Thoracic aorta (tissue), 2 donors: ENCODE results near the gene CLRN3. TPM values are rescaled to one million over a fixed set of nuclear protein-coding genes. Genes with fewer than 3 reads are reported as not detected.

ENCODE experiments used
- ATAC-seq: fragments of 150-250 bp; one replicate; pipeline ENCODE4 v1.8.0; 2017; ENCODE audit warnings: low read depth; ENCODE audit not compliant: insufficient number of reproducible peaks, low FRiP score
- DNase-seq: peaks from one replicate; pipeline ENCODE4 v3.0.0-alpha.2; 2020; ENCODE audit warnings: low spot score
- H3K27ac ChIP-seq, 2 donors: fragments of 200-600 bp; sonication (generic); 1 replicate in 1 of 2; 2 replicates in 1 of 2; pipeline ENCODE4 v1.5.1; 2016; ENCODE audit warnings: mild to moderate bottlenecking in 2 of 2, moderate library complexity in 2 of 2
- H3K27me3 ChIP-seq: fragments of 200-600 bp; sonication (generic); replicated peaks from 2 replicates; pipeline ENCODE4 v1.6.0; 2016; ENCODE audit warnings: mild to moderate bottlenecking; ENCODE audit not compliant: insufficient read depth
- H3K36me3 ChIP-seq: fragments of 200-600 bp; sonication (generic); one replicate; pipeline ENCODE4 v1.5.1; 2016
- H3K4me1 ChIP-seq, 2 donors: fragments of 200-600 bp; sonication (generic); 1 replicate in 1 of 2; 2 replicates in 1 of 2; pipeline versions ENCODE4 v1.5.1 to v1.6.0; 2016; ENCODE audit warnings: low read depth in 2 of 2, mild to moderate bottlenecking in 1 of 2; ENCODE audit not compliant: control insufficient read depth in 1 of 2
- H3K4me3 ChIP-seq: fragments of 200-600 bp; sonication (generic); 2 replicates; pipeline ENCODE4 v1.5.1; 2016; ENCODE audit warnings: mild to moderate bottlenecking
- H3K9me3 ChIP-seq: fragments of 200-600 bp; sonication (generic); 2 replicates; pipeline ENCODE4 v1.5.1; 2016
- total RNA-seq, 2 donors: library from RNA; depleted of rRNA; stranded (reverse); fragments of >200 nt; gene quantifications; one replicate each; pipeline versions ENCODE4 v1.1.0 to v1.2.3, GENCODE V29; 2016
- TF ChIP-seq, protein P1 (sequence below): fragments of 200-600 bp; sonication (generic); IDR thresholded peaks from one replicate; pipeline ENCODE4 v1.5.1; 2019; ENCODE audit warnings: antibody characterized with exemption

Gene CLRN3
- total RNA-seq, 2 donors from 2014 or later = not detected

DNA sequence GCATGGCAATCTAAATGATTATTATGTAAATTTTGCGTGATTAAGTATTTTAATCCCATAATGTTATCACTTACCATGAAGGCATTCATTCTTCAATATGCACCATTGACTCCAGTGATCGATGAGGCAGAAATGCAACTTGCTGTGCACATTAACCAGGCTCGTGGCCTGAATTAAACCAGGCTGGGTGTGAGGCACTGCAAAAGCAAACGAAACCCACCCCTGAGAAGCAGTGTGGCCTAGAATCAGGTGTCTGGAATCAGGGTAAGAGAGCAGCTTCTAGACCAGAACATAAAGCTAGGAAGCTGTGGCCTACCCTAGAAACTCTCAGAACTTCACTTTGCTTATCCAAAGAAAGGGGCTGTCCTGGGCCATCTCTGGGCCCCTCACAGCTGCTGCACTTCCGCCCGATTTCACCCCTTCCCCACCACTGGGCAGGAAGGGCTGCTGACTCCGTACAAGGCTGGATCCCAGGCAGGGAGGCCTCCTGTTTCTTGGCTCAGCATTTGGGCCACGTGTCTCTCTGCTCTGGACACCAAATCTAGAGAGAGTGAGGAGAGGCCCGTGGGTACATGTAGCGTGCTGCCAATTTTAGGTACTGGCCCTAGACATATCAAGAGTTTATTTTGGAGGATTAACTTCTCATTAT is 18.6 kb upstream of the CLRN3 start:
- TF ChIP-seq, protein P1, sequence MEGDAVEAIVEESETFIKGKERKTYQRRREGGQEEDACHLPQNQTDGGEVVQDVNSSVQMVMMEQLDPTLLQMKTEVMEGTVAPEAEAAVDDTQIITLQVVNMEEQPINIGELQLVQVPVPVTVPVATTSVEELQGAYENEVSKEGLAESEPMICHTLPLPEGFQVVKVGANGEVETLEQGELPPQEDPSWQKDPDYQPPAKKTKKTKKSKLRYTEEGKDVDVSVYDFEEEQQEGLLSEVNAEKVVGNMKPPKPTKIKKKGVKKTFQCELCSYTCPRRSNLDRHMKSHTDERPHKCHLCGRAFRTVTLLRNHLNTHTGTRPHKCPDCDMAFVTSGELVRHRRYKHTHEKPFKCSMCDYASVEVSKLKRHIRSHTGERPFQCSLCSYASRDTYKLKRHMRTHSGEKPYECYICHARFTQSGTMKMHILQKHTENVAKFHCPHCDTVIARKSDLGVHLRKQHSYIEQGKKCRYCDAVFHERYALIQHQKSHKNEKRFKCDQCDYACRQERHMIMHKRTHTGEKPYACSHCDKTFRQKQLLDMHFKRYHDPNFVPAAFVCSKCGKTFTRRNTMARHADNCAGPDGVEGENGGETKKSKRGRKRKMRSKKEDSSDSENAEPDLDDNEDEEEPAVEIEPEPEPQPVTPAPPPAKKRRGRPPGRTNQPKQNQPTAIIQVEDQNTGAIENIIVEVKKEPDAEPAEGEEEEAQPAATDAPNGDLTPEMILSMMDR = no peak
- Histone ChIP-seq H3K9me3 (no peaks in the 10 kb centered on the region), H3K27me3 (no peaks in the 10 kb centered on the region), H3K27ac (peak overlapping the region in 1 of 2 donors; percentile 1), H3K4me1 (peaks cover 8 to 27% of the 10 kb centered on the region in 2 donors), H3K36me3 (no peaks in the 10 kb centered on the region), H3K4me3 (no peak overlapping the region)
- ATAC-seq = no peak
- no peak for DNase-seq

GRCh38 chr10:127910464-127910770 is 17.7 kb upstream of the CLRN3 start:
- no peaks in the 10 kb centered on the region for H3K36me3 ChIP-seq
- DNase-seq (no peak), ATAC-seq (no peak)
- peaks cover 3 to 27% of the 10 kb centered on the region in 2 donors for H3K4me1 ChIP-seq
- TF ChIP-seq, protein P1 = no peak
- no peak overlapping the region for H3K4me3 ChIP-seq
- H3K9me3 ChIP-seq = no peaks in the 10 kb centered on the region
- no peaks in the 10 kb centered on the region for H3K27me3 ChIP-seq
- no peak overlapping the region for H3K27ac ChIP-seq

DNA sequence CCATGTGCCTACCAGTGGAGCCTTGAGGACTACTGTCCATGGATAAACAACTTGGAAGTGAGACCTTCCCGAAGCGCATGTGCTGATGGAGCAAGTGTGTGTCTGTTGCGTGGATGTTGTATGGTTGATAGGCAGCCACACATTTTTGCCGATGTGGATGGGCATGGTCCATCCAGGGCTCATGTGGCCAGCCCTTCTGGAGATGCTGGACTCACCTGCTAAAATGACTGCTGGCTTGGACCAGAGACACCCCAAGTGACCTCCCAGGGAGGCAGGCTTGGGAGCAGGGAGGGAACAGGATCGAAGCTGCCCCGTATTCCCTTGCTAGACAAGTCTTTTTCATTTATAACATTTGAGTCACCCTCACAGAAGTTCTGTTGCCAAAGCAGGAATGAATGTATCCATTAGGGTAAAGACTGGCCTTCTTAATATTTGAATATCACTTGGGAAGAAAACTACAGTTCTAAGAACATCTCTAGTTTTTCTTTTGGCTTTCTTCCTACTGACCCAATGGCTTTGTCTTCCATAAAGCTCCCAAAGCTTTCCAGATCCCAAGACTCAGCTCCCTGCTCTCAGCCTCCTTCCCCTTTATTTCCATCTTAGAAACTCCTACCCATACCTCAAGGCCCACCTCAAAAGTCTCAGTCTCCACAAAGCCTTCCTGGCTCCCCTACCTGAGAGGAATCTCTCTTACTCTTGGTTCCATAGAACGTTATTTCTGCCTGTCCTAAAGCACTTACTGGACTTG is 17.1 kb upstream of the CLRN3 start:
- DNase-seq (no peak), ATAC-seq (no peak)
- Histone ChIP-seq H3K27me3 (no peaks in the 10 kb centered on the region), H3K27ac (no peak overlapping the region), H3K9me3 (no peaks in the 10 kb centered on the region), H3K4me3 (no peak overlapping the region), H3K36me3 (no peaks in the 10 kb centered on the region), H3K4me1 (peaks cover 3 to 27% of the 10 kb centered on the region in 2 donors)
- TF ChIP-seq, protein P1 = no peak

GRCh38 chr10:127908959-127909267 is 16.2 kb upstream of the CLRN3 start:
- TF ChIP-seq, protein P1 = no peak

GRCh38 chr10:127908106-127908958 is 15.6 kb upstream of the CLRN3 start:
- ATAC-seq = no peak
- no peak for DNase-seq

More at GRCh38 chr10:127908959-127909267, 16.2 kb upstream of the CLRN3 start:
- DNase-seq (no peak), ATAC-seq (no peak)
- peaks cover 3 to 27% of the 10 kb centered on the region in 2 donors for H3K4me1 ChIP-seq
- H3K4me3 ChIP-seq = no peak overlapping the region
- no peak overlapping the region for H3K27ac ChIP-seq
- H3K27me3 ChIP-seq = no peaks in the 10 kb centered on the region
- H3K36me3 ChIP-seq = no peaks in the 10 kb centered on the region
- H3K9me3 ChIP-seq = no peaks in the 10 kb centered on the region

More at GRCh38 chr10:127908106-127908958, 15.6 kb upstream of the CLRN3 start:
- H3K4me3 ChIP-seq = peak overlapping the region; percentile 90
- H3K27me3 ChIP-seq = no peaks in the 10 kb centered on the region
- no peaks in the 10 kb centered on the region for H3K9me3 ChIP-seq
- H3K4me1 ChIP-seq = peaks cover 3 to 27% of the 10 kb centered on the region in 2 donors
- no peaks in the 10 kb centered on the region for H3K36me3 ChIP-seq
- TF ChIP-seq, protein P1 = no peak
- H3K27ac ChIP-seq = peak overlapping the region in 1 of 2 donors; percentile 81
